AML-193 (cell line): Measurements from ENCODE around the gene ORAI3.
"Not testable (repeated sequence)": the region's sequence is repeated elsewhere in the genome, so short reads cannot be mapped to it uniquely, and the experiment has no call there.

ENCODE experiments used
- DNase-seq, 2 experiments: peaks; one replicate each; lab custom pipeline; 2025; lab: John Stamatoyannopoulos, UW

The ORAI3 gene

DNA sequence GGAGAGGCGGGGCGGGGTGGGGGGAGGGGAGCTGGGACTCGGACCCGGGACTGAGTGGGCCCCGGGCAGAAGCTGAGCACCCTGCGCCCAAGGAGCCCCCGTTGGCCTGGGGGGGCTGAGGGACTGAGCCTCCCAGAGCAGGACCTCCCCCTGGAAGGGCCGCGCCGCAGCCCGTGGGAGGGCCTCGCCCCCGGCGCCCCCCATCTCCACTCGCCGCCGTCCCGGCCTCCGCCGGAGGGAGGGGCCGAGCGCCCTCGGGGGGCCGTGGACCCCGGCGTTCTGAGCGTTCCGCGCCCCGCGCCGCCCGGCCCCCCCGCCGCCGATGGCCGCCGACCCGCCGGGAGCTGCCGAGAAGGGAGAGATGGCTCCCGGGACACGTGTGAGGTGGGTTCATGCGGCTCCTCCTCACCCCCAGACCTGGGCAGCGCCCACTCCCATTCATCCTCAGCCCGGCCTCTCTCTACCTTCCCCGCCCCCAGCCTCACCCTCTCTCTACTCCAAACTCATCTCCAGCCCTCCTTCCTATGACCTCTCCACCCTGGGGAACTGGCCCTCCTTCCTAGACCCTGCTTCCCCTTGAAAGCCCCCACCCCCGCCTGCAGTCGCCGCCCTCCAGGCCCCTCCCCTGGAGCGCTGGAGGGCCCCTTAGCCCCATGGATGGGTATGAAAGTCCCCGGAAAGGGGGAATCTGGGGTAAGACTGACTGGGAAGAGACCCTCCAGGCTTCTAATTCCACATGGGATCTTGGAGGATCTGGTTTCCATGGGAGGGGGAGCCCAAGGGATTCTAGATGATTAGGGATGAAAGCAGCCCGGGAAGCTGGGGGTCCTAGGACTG is 24.6 kb upstream of the ORAI3 start:
- no peak for DNase-seq

DNA sequence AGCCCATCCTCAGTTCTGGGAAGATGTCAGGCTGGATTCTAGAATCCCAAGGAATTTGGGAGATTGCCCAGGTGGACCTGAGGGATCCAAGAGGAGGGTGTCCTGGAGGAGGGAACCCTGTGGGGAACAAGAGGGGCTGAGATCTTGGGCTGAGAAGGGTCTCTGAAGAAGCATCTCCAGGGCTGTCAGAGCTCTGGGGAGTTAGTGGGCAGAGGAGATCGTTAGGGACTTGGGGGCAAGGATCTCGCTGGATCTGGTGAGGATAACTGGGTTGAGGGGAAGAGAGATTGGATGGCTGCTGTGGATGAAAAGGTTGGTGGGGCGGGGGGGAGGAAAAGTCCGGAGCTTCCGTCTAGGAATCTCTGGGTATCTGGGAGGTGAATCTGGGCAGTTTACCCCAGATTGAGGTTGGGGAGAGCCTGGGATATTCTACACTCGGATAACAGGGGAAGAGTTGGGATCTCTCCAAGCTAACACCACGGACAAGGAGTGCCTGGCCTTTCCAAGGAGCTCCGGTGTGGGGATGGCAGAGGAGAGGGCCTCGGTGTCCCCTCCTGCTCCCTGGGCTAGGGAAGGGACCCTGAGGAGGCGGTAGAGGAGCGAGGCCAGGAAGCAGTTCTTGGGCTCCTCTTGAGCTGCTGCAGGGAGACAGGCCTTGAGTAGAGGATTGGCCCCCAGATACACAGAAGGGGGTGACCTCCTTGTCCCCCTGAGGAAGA is 23.8 kb upstream of the ORAI3 start:
- DNase-seq, result no peak

DNA sequence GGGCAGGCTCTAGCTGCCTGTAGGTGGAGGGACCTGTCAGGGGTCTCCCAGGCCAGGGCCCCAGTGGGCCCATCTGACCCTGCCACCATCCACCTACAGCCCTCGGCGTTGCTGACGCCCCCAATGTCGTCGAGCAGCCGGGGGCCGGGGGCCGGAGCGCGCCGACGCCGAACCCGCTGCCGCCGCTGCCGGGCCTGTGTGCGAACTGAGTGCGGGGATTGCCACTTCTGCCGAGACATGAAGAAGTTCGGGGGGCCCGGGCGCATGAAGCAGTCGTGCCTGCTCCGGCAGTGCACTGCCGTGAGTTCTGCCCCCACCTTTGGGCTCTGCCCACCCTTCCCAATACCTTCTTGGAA is 23.3 kb upstream of the ORAI3 start:
- no peak for DNase-seq

DNA sequence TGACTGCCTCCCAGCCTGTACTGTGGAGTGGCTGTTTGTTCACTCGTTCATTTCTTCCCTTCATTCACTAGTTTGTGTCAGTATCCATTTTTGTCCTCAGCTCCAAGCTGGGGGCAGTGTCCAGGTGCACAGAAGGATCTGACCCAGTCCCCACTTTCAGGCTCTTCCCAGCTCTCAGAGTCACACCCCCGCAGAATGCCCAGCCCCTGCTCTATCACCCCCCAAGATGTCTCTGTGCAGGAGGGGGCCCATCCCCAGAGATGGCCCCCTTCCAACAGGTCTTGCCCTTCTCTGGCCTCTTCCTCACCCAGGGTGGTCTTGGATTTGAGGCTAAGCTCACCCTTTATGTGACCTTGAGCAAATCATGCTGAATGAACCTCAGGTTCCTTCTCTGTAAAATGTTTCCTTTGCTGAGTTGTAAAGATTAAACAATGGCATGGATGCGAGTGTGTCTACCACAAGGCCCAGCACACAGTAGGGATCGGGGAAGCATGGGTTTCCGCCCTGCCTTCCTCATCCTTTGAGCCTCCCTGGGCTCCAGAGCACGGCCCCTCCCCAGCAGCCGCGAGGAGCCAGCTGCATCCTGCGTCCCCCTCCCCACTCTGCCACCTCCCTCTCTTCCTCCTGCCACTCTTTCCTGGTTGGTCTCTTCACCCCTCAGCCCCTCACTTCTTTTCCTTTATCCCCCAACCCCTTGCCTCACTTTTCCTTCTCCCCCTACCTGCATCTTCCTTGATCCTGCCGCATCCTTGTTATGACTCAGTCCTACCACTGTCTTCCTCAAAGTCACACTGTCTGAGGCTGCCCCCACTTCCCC is 22.7 kb upstream of the ORAI3 start:
- DNase-seq, result no peak

DNA sequence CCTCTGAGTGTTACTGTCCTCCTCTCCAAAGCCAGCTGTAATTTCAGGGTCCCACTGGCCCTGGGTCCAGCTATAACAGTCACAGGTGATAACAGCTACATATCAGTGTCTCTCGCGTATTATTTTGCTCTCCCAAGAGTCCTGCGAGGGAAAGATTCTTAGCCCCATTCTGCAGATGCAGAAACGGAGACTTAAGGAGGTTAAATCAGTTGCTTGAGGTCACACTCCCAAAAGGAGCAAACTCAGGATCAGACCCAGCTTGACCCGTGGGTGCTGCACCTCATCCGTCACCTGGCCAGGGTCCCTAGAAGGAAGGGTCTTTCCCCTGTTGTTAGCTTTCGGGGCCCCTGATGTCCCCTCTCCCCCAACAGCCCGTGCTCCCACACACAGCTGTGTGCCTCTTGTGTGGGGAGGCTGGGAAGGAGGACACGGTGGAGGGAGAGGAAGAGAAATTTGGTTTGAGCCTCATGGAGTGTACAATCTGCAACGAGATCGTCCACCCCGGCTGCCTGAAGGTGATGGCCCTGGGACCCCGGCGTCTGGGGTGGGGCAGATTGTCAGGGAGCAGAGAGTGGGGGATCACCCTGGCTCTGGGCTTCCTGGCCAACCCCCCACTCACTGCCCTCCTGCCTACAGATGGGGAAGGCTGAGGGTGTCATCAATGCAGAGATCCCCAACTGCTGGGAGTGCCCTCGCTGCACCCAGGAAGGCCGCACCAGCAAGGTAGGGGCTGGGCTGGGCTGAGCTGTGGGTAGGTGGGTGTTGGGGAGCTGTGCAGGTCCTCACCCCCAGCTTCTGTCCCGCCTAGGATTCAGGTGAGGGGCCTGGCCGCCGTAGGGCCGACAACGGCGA is 21.7 kb upstream of the ORAI3 start:
- DNase-seq, result no peak

DNA sequence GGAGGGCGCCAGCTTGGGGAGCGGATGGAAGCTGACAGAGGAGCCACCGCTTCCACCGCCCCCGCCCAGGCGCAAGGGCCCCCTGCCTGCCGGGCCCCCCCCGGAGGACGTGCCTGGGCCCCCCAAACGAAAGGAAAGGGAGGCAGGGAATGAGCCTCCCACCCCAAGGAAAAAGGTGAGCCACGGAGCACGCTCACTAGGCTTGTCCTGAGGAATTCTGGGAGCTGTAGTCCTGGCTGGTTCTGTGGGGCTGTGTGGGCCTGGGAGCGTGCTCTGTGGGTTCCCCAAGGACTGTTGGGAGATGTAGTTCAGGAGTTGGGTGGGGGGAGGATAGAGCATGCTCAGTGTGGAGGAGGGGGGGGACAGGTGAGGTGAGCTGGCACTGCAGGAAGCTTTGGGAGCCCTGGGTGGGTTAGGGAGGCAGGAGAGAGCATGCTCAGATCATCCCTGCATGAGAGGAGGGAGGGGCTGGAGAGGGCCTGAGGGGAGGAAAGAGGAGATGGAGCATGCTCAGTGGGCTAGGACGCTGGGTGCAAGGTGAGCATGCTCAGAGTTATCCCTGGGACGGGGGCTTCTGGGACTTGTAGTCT is 21.0 kb upstream of the ORAI3 start:
- DNase-seq, result peak in 1 of 2 experiments; percentile 19

DNA sequence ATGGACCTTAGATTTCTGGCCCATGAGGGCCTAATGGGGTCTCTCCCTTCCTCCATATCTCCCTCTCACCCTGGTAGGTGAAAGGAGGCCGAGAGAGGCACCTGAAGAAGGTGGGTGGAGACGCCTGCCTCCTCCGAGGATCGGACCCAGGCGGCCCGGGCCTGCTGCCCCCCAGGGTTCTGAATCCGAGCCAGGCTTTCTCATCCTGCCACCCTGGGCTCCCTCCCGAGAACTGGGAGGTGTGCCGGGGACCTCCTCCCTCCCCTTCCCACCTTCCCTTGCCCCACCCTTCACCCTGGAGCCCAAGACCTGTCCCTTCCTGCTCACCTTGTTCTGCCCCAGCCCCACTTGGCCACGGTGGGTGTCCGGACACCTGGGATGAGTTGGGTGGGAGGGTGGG is 20.5 kb upstream of the ORAI3 start:
- no peak for DNase-seq

DNA sequence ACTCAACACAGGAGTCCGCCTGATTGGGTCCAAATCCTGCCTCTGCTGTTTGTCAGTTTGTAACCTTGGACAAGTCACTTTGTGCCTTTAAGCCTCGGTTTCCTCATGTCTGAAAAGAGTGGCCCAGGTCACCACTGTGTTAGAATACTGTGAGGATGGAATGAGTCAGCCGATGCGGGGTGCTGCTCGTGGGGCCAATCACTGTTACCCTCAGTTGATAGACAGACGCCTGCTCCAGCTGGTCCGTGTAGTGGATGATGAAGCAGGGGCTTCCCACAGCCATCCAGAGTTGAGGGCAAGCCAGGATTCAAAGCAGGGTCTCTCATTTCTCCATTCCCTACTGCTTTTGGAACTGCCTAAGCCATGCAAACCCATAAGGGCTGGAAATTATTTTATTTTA is 19.7 kb upstream of the ORAI3 start:
- no peak for DNase-seq

DNA sequence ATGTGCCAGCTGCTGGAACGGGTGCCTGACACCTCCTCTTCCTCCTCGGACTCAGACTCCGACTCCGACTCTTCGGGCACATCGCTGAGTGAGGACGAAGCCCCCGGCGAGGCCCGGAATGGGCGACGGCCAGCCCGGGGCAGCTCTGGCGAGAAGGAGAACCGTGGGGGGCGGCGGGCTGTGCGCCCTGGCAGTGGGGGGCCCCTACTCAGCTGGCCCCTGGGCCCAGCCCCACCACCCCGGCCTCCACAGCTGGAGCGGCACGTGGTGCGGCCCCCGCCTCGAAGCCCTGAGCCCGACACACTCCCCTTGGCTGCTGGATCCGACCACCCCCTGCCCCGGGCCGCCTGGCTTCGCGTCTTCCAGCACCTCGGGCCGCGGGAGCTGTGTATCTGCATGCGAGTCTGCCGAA is 18.7 kb upstream of the ORAI3 start:
- DNase-seq, result no peak

DNA sequence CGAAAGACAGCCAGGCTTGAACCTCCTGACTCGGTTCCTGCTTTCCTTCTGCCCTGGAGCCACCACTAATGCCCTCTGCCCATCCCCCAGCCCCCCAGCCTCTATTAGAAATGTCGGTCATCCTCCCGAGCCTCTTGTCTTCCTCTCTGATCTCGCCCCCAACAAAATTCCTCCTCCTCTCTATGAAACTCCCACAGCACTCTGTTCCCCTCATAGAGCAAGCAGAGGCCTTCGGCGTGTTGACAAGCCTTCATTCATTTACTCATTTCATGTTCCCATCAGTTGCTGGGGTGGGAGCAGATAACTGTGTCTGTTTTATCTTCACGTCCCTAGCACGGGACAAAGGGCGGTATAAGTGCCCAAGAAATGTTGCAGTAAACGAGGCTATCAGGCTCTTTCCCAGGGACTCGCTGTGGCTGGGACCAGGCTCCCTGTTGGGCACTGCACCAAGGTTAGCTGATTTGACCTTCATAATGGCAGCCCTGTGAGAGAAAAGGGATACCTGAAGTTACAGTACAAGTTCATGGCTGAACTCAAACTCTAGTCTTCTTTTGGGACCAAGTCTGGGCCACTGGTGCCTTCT is 17.7 kb upstream of the ORAI3 start:
- DNase-seq, result no peak

DNA sequence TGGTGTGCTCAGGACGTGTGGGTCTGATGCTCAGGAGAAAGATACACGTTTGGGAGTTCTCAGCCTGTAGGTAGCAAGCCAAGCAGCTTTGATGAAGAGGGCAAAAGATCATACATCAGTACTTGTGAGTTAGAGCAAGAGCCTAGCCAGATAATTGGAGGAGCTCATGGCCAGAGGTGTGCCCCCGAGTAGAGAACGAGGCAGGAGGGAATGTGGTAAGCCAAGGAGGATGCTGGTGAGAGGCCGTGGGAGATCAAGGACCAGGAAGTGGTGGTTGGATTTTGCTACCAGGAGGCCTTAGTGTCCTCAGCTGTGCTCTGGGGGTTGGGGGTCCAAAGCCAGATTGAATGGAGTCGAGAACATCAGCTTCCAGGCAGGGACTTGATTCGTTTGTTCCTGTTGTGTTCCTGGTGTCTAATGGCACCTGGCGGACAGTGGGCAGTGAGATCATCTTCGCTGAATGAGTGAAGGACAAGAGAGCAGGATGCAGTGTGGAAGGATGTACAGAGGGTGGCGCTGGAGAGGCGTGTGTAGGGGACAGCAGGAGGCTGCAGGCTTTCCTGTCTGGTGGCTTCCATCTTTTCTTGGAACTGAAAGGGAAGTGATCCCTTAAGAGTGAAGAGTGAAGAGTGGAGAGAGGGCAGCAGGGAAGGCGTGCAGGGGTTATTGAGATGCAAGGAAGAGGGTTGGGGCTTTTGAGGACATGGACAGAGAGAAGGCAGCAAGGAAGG is 13.9 kb upstream of the ORAI3 start:
- peak; percentile 30 to 44 for DNase-seq

DNA sequence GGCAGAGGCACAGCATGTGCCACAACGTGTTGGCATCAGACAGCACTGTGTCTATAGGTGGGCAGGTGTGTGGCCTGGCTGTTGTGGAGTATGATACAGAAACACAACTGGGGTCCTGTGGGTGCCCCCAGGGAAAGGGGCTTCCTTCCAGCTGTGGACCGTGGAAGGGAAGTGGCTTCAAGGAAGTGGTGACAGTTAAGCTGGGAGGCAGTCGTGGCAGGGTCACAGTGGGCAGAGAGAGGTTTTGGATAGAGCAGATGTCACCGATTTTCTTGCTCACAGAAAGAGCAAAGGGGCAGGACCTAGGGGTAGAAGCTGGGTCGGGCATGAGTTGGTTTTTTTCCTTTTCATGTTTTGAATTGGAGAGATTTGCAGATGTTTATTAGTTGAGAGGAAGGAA is 11.2 kb upstream of the ORAI3 start:
- no peak for DNase-seq

DNA sequence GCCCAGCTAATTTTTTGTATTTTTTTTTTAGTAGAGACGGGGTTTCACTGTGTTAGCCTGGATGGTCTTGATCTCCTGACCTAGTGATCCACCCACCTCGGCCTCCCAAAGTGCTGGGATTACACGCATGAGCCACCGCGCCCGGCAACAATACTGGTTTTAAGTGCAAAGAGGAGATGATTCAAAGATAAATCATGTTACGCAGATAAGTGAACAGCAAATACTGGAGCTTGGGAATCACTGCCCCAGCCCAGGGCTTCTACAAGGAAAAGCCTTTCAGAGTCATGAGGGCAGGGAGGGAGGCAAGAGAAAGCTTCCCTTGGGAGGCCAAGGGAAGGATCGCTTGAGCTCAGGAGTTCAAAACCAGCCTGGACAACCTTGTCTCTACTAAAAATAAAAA is 9.3 kb upstream of the ORAI3 start:
- DNase-seq, result not testable (repeated sequence)

DNA sequence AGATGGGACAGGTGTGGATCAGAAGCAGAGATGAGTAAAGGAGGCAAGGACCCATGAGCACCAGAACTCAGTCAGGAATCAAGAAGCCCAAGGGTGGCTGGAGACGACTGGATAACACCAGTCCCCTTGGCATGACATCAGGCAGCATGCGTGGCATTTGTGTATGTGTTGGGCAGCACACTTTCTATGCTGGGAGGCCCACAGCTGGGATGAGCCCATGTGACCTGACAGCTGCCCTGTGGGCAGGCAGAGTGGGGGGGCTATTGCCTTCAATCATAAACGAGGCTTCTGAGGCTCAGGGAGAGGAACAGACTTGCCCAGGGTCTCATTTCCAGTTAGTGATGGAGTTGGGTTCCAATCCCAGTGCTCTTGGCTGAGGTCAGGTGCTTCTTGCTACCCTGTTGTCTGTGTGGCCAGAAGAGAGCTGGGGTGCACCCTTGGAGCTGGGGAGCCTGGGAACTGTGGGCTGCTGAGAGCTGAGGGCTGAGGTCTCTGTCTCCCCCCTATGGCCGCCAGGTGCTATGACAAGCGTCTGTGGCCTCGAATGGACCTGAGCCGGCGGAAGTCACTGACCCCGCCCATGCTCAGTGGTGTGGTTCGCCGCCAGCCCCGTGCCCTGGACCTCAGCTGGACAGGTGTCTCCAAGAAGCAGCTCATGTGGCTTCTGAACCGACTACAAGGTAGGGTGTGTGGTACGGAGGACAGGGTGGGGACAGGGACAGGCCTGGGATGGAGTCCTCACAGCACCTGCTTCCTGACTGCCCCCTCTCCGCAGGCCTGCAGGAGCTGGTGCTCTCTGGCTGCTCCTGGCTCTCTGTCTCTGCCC is 7.1 kb upstream of the ORAI3 start:
- peak; percentile 54 to 69 for DNase-seq

DNA sequence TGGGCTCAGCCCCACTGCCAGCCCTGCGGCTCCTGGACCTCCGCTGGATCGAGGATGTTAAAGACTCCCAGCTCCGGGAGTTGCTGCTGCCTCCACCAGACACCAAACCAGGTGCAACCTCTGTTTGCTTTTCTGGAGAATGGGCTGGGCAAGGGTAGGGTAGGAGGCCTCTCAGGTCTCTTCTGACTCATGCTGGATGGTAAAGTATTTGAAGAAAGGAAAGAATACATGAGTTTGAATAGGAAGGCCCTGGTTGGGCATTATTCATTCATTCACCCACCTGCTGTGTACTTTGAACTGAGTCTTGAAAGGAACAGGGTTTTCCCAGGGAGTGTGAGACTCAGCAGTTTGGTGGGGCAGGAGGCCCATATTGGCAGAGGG is 6.5 kb upstream of the ORAI3 start:
- DNase-seq, result no peak

DNA sequence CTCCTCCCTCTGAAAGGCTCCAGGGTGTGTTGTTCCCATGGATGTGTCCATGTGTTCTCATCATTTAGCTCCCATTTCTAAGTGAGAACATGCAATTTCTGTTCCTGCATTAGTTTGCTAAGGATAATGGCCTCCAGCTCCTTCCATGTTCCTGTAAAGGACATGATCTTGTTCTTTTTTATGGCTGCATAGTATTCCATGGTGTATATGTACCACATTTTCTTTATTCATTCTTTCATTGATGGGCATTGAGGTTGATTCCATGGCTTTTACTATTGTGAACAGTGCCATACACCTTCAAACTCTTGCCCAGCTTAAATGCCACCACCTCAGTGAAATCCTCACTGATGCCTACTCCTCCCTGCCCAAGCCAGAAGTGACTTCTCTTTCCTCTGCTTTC is 4.5 kb upstream of the ORAI3 start:
- DNase-seq, result no peak

DNA sequence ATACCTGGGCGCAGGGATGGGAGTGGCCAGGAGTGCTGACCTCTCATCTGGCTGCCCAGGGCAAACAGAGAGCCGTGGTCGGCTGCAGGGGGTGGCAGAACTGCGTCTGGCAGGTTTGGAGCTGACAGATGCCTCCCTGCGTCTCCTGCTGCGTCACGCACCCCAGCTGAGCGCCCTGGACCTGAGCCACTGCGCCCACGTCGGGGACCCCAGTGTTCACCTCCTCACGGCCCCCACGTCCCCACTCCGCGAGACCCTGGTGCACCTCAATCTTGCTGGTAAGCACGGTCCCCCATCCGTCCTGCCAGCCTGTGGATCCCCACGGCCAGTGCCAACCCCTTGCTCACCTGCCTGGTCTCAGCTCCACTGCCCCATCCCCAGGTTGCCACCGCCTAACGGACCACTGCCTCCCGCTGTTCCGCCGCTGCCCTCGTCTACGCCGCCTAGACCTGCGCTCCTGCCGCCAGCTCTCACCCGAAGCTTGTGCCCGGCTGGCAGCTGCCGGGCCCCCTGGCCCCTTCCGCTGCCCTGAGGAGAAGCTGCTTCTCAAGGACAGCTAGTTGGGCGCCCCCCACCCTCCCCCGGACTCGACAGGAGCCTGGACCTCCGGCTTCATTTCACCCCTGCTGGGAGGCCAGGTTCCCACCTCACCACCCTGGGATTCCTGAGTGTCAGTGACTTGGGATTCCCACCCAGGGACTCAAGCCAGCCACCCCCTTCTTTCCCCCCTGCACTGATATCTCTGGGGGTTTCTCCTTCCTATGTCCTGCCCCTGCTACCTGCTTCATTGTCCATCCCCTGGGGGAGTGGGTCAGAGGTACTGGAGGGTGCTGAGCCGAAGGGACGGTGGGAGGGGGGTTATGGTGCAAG is 2.0 kb upstream of the ORAI3 start:
- no peak for DNase-seq

DNA sequence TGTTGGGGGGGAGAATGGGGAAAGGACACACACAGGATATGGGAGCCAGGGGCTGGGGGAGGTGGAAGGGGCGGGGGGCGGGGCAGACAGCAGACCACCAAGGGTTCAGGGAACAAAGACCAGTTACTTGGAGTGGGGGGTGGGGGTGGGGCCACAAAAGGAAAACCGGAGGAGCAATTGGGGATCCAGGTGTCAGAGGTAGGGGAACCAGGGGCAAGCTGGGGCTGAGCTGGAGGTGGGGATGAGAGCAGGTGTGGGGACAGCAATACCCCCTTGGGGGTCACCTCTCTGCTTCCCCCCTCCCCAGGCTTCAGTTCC is 1.4 kb upstream of the ORAI3 start:
- DNase-seq, result no peak
